NCI-H2196 (cell line): Measurements from ENCODE around the gene PLEKHH1.

Experiments
- DNase-seq: peaks from one replicate; lab custom pipeline; 2025; ENCODE audit not compliant: unreplicated experiment; lab: John Stamatoyannopoulos, UW

Gene PLEKHH1

DNA sequence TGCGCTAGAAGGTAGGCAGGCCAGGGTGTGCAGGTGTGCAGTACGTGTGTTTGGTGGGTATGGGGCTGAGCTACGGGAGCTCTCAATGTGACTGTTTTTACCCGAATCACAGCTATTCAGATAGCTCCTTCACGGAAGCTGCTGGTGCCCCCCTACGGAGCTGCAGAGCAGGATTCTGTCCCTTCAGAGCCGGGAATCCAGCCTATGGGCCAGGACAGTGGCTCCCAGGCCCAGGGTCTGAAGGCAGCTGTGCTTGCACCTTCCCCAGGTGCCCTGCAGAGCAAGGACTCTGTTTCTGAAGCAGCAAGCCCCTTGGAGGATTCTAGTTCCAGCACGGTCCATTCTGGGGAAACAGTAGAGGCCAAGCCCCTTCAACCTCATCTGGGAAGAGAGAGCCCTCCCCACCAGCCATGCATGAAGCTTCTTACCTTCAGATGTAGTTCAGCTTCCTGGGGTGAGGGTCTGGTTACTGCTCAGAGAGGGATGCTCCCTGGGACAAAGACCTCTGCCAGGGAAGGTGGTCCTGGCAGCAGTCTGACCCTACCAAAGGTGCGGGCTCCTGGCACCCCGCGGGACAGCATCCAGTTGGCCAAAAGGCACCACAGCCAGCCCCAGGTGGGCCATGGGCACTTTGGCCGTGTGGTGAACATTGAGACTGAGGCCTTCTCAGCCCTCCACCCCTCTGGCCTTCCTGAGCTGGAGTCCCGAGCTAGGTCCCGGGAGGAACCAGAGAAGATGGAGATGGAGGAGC is 29.1 kb downstream of the PLEKHH1 start:
- DNase-seq, result no peak

DNA sequence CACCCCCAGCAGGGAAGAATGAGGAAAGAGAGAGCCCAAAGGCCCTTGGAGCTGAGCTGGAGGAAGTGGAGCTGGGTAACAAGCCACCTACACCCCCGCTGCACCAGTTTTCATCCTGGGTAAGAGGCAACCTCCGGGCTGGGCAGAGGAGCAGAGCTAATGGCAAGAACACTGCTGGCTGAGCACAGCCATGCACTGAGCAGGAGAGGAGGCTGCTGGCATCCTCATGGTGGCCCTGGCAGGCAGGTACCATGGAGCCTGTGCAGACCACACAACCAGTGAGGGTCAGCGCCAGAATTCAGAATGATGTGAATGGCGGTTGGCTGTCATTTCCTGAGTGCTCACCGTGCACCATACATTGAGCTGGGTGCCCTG is 29.7 kb downstream of the PLEKHH1 start:
- no peak for DNase-seq

DNA sequence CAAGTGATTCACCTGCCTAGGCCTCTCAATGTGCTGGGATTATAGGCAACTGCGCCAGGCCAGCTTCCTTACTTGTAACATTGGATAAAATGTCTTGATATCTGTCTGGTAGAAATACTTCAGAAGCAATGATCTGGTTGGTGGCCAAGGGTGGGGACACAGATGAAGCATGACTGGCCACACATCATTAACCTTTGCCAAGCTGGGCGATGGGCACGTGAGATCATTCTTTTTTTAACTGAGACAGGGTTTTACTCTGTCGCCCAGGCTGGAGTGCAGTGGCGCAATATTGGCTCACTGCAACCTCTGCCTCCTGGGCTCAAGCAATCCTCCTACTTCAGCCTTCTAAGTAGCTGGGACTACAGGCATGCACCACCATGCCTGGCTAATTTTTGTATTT is 31.1 kb downstream of the PLEKHH1 start:
- DNase-seq, result peak; percentile 25

GRCh38 chr14:67566908-67567307 is 33.8 kb downstream of the PLEKHH1 start:
- DNase-seq, result no peak

DNA sequence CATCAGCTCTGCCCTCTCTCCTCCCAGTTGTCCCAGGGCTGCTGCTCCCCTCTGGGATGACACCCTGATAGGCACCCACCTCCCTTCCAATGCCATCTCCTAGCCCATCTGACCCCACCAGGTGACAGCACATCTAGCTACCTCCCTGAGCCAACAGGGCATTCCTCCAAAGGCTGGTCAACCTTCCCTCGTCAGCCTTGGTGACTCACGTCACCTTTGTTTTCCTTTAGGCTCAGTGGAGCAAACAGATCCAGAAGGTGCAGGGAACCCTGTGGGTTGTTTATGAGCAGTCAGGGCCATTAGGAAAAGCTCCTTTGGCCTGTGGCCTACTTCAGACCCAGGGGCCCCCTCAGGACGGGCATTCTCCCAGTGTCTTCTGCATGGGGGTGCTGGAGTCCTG is 34.6 kb downstream of the PLEKHH1 start:
- no peak for DNase-seq

- no peak for DNase-seq
Measured at GRCh38 chr14:67569011-67569650, 36.0 kb downstream of the PLEKHH1 start.

GRCh38 chr14:67569651-67570290 is 36.7 kb downstream of the PLEKHH1 start:
- DNase-seq, result no peak

- no peak for DNase-seq
Measured at GRCh38 chr14:67570453-67570852, 37.4 kb downstream of the PLEKHH1 start.

- DNase-seq, result peak; percentile 63
Measured at GRCh38 chr14:67571275-67571990, 38.3 kb downstream of the PLEKHH1 start.

- DNase-seq, result no peak
Measured at GRCh38 chr14:67571991-67572323, 38.9 kb downstream of the PLEKHH1 start.

DNA sequence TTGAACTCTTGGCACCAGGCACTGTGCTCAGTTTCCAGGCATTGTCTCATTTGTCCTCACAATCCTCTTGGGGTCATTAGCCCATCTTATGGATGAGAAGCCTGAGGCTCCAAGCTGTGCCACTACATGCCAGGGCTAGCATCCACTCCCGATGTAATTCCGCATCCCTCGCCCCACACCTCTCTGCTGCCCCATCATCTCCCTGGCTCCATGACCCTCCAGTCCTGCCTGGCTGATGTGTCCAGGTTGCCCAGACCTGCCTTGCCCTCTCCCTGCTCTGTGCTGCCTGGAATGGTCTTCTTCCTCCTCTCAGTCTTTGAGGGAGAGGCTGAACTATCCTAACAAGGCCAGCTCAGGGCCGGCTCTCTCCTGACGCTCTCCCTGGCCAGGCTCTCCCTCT is 39.5 kb downstream of the PLEKHH1 start:
- DNase-seq, result no peak

GRCh38 chr14:67573228-67574010 is 40.3 kb downstream of the PLEKHH1 start:
- no peak for DNase-seq

DNA sequence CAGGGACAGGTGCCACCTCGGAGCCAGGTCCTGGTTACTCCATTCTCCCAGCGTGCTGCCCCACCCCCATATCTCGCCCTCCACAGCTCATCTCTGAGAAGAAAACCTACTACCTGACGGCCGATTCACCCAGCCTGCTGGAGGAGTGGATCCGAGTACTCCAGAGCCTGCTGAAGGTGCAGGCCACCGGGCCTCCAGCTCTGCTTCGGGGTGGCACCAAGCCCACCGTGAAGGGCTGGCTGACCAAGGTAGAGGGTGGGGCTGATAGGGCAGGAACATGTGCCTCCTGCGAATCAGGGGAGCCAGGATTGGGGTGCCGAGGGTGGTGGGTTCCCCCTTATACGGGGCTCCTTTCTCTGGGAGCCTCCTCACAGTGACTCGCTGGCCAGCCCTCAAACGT is 41.1 kb downstream of the PLEKHH1 start:
- DNase-seq, result no peak

DNA sequence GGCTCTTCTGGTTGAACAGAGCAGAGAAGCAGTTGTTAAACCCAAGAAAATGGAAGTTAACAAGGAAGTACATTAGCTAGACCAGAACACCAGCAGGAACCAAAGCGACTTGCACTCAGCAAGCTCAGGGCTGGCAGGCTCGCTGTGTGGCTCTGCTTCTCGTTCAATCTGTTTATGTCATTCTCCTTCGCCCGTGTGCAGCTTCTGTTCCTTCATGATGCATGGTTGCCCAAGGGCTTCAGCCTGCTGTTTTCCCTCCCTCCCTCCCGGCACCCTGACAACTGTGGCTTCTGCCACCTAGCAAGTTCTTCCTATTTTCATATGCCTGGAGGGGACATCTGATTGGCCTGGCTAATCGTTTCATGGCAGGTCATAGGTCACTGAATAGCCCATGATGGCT is 41.7 kb downstream of the PLEKHH1 start:
- DNase-seq, result no peak

GRCh38 chr14:67575684-67576083 is 42.6 kb downstream of the PLEKHH1 start:
- no peak for DNase-seq

DNA sequence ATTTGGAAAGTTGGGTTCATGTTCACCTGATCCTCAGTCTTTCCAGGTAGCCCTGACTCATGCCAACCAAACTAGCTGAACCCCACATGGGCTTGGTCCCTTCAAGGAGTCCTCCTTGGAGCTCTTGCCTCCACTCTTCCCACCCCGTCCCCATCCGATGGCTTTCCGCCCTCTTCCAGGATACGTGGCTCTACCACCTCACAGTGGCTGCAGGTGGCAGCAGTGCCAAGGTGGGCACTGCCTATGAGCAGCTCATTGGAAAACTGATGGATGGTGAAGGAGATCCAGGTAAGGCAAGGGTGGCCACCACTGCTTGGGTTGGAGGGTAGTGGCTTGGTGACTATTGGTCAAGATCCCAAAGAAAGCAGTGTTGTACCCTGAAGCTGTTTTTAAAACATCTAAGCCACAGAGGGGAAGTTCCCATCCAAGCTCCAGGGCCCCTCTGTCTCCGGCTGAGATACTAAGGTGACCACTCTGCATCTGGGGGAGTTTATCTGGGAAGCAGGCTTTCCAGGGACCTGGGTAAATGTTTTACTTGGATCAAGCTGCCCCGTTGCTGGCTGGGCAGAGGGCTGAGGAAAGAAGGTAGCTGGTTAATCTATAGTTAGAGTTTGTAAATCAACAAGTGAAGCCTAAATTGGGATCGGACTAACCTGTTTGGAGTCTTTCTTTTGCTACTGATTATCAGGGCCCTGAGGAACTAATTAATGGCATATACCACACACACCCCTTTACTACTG is 43.3 kb downstream of the PLEKHH1 start:
- DNase-seq, result no peak

DNA sequence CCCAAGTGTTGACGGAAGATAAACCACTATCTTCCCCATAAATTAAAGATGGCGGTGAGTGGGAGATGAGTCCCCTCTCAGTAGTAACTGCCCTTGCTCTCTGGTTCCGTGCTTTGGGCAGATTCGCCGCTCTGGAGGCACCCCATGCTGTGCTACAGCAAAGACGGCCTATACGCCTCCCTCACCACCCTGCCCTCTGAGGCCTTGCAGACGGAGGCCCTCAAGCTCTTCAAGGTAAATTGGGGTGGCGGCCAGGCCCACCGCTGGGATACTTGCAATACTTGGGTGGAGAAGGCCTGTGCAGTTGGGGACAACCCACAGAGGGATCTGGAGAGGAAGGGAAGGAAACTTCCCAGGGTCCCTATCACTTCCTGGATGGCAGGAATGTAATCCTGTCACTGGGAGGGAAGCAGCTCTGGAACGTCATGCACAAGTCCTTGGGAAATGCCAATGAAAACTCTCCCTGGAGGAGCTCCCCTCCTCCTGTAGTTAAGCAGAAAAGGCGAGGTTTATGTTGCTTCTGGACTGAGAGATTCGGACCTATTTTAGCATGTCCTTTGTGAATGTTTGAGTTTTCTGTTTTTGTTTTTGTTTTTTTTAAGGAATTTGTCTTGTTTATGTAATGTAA is 44.2 kb downstream of the PLEKHH1 start:
- DNase-seq, result no peak

GRCh38 chr14:67577909-67578749 is 45.0 kb downstream of the PLEKHH1 start:
- DNase-seq, result peak; percentile 18

DNA sequence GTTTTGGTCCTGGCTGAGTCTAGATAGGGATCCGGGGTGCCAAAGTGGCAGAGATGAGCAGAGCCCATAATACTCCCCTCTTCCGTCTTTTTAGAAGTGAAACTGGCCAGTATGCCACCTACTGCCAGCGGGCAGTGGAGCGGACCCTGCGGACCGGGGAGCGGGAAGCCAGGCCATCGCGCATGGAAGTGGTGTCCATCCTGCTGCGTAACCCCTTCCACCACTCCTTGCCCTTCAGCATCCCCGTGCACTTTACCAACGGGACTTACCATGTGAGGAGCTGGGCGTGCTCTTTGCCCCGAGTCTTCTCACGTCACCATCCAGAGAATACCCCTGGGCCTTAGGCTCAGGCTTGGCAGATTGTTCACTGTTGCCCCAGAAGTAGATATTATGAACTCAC is 46.0 kb downstream of the PLEKHH1 start:
- DNase-seq, result no peak
